Liver (tissue), 9 donors: ENCODE data around the gene IZUMO1. TPM values are rescaled to one million over a fixed set of nuclear protein-coding genes. Genes with fewer than 3 reads are reported as not detected.
"Not testable (repeated sequence)": the region's sequence is repeated elsewhere in the genome, so short reads cannot be mapped to it uniquely, and the experiment has no call there.

Experiments used
- DNase-seq: peaks from one replicate; pipeline ENCODE4 v3.0.0-alpha.2; 2017; ENCODE audit warnings: low spot score
- H3K27ac ChIP-seq, 2 donors: one replicate each; pipeline ENCODE4 v1.7.0; 2013; ENCODE audit warnings: inconsistent platforms in 2 of 2, low read length in 2 of 2, control low read depth in 1 of 2, low read depth in 1 of 2, mild to moderate bottlenecking in 1 of 2
- H3K27me3 ChIP-seq, 4 donors: one replicate each; pipeline versions ENCODE4 v1.6.1 to v1.7.0; 2013; ENCODE audit warnings: low read length in 3 of 4, inconsistent platforms in 1 of 4, mild to moderate bottlenecking in 1 of 4, moderate library complexity in 1 of 4; ENCODE audit not compliant: control insufficient read depth in 4 of 4, insufficient read depth in 4 of 4
- H3K36me3 ChIP-seq, 4 donors: one replicate each; pipeline versions ENCODE4 v1.6.1 to v1.7.0; 2013; ENCODE audit warnings: low read length in 3 of 4, mild to moderate bottlenecking in 3 of 4, low read depth in 1 of 4, moderate library complexity in 1 of 4; ENCODE audit not compliant: control insufficient read depth in 4 of 4, insufficient read depth in 3 of 4
- H3K4me1 ChIP-seq, 4 donors: one replicate each; pipeline versions ENCODE4 v1.6.1 to v1.7.0; 2013; ENCODE audit warnings: low read length in 3 of 4, mild to moderate bottlenecking in 3 of 4, moderate library complexity in 1 of 4; ENCODE audit not compliant: control insufficient read depth in 4 of 4, insufficient read depth in 4 of 4
- H3K4me3 ChIP-seq, 3 donors: one replicate each; pipeline versions ENCODE4 v1.6.1 to v1.7.0; 2013; ENCODE audit warnings: low read length in 3 of 3, control low read depth in 1 of 3, low read depth in 1 of 3, mild to moderate bottlenecking in 1 of 3
- H3K9ac ChIP-seq, 2 donors: one replicate each; pipeline ENCODE4 v1.7.0; 2013; ENCODE audit warnings: low read length in 2 of 2, mild to moderate bottlenecking in 2 of 2, moderate library complexity in 2 of 2, control low read depth in 1 of 2, low read depth in 1 of 2
- H3K9me3 ChIP-seq, 4 donors: one replicate each; pipeline versions ENCODE4 v1.6.1 to v1.7.0; 2013; ENCODE audit warnings: low read length in 3 of 4; ENCODE audit not compliant: control insufficient read depth in 4 of 4
- ATF3 ChIP-seq: IDR thresholded peaks from 2 replicates; pipeline ENCODE4 v1.6.1; 2016; ENCODE audit warnings: antibody characterized with exemption
- CTCF ChIP-seq: fragments of 150-350 bp; IDR thresholded peaks from 2 replicates; pipeline ENCODE4 v1.5.1; 2017; ENCODE audit warnings: improper control_type of control experiment, low read depth, low read length; ENCODE audit not compliant: missing input control
- EGR1 ChIP-seq, 2 donors: IDR thresholded peaks; 2 replicates each; pipeline ENCODE4 v1.6.1; 2016 to 2018; ENCODE audit warnings: antibody characterized with exemption in 2 of 2, low read depth in 2 of 2
- FOXA2 ChIP-seq: IDR thresholded peaks from 2 replicates; pipeline ENCODE4 v1.6.1; 2016; ENCODE audit warnings: antibody characterized with exemption
- GABPA ChIP-seq, 2 donors: IDR thresholded peaks in 1 of 2; conservative IDR thresholded peaks in 1 of 2; 2 replicates each; pipeline ENCODE4 v1.6.1; 2016; ENCODE audit warnings: antibody characterized with exemption in 2 of 2, mild to moderate bottlenecking in 1 of 2, moderate library complexity in 1 of 2
- HNF4A ChIP-seq, 2 donors: conservative IDR thresholded peaks; 2 replicates each; pipeline ENCODE4 v1.6.1; 2016; ENCODE audit warnings: antibody characterized with exemption in 2 of 2, mild to moderate bottlenecking in 2 of 2
- HNF4G ChIP-seq: IDR thresholded peaks from 2 replicates; pipeline ENCODE4 v1.6.1; 2016; ENCODE audit warnings: antibody characterized with exemption
- JUND ChIP-seq, 2 donors: IDR thresholded peaks; 2 replicates each; pipeline ENCODE4 v1.6.1; 2016; ENCODE audit warnings: antibody characterized with exemption in 2 of 2
- NR2F2 ChIP-seq: IDR thresholded peaks from 2 replicates; pipeline ENCODE4 v1.6.1; 2016; ENCODE audit warnings: antibody characterized with exemption
- RAD21 ChIP-seq, 2 donors: IDR thresholded peaks; 2 replicates each; pipeline ENCODE4 v1.6.1; 2016; ENCODE audit warnings: antibody characterized with exemption in 2 of 2, mild to moderate bottlenecking in 2 of 2
- RXRA ChIP-seq, 2 donors: IDR thresholded peaks; 2 replicates each; pipeline ENCODE4 v1.6.1; 2017 to 2018; ENCODE audit warnings: antibody characterized with exemption in 2 of 2, mild to moderate bottlenecking in 1 of 2
- SP1 ChIP-seq: IDR thresholded peaks from 2 replicates; pipeline ENCODE4 v1.6.1; 2018; ENCODE audit warnings: antibody characterized with exemption, mild to moderate bottlenecking
- TAF1 ChIP-seq: conservative IDR thresholded peaks from 2 replicates; pipeline ENCODE4 v1.6.1; 2016; ENCODE audit warnings: antibody characterized with exemption, mild to moderate bottlenecking
- YY1 ChIP-seq: IDR thresholded peaks from 2 replicates; pipeline ENCODE4 v1.6.1; 2016; ENCODE audit warnings: antibody characterized with exemption, mild to moderate bottlenecking
- WGBS: extraction: QIAGEN DNeasy Blood & Tissue Kit; methylation state at CpG from one replicate; pipeline ENCODE4 v1.1.7; 2013; 5-methylcytosine and 5-hydroxymethylcytosine counted together
- polyA plus RNA-seq, 2 donors: library from polyadenylated mRNA; stranded (reverse) in 1 of 2; unstranded in 1 of 2; fragments of 200-250 nt in 1 of 2; fragments of >200 nt in 1 of 2; fragmentation: Nextera tagmentation in 1 of 2; extraction: Ambion mirVana in 1 of 2; gene quantifications; one replicate each; pipeline versions ENCODE4 v1.2.1 to v1.2.3, GENCODE V29; 2013 to 2015
- total RNA-seq, 2 donors: library from RNA; depleted of rRNA; stranded (reverse); fragments of >200 nt; gene quantifications; one replicate each; pipeline ENCODE4 v1.2.3, GENCODE V29; 2014
- TF ChIP-seq, protein P1 (sequence below): IDR thresholded peaks from 2 replicates; pipeline ENCODE4 v1.6.1; 2016; ENCODE audit warnings: antibody characterized with exemption, mild to moderate bottlenecking
- TF ChIP-seq, protein P2 (sequence below): IDR thresholded peaks from 2 replicates; pipeline ENCODE4 v1.6.1; 2016; ENCODE audit warnings: antibody characterized with exemption
- TF ChIP-seq, protein P3 (sequence below): IDR thresholded peaks from 2 replicates; pipeline ENCODE4 v1.6.1; 2016; ENCODE audit warnings: antibody characterized with exemption
- donor health status: healthy.
- donor health status: healthy.
- donor health status: healthy.
- donor health status: healthy.
- donor health status: healthy.

Gene IZUMO1
- total and polyA plus RNA-seq, 4 donors, result 0.33 to 0.47 TPM; not detected in 2

DNA sequence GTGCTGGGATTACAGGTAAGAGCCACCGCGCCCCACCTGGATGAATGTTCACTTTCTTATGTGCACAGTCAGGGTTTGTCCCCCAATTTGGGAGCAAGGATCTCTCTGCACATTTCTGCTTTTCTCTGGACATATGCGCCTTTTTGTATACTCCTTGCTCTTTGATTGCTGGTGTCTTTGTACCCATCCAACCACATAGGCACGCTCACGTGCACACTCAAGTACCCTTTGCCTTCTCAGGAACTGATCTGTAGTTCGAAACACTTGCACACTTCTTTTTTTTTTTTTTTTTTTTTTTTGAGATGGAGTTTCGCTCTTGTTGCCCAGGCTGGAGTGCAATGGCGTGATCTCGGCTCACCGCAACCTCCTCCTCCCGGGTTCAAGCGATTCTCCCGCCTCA, 28.6 kb downstream of the IZUMO1 start:
- WGBS, result 95% methylated on average over 13 of the region's 13 CpGs
- not testable (repeated sequence) for H3K4me3 ChIP-seq, H3K27me3 ChIP-seq, H3K27ac ChIP-seq, H3K36me3 ChIP-seq, DNase-seq, H3K9ac ChIP-seq, H3K9me3 ChIP-seq
- H3K4me1 ChIP-seq, result peaks cover 0 to 27% (median 18%) of the 10 kb centered on the region in 4 donors

DNA sequence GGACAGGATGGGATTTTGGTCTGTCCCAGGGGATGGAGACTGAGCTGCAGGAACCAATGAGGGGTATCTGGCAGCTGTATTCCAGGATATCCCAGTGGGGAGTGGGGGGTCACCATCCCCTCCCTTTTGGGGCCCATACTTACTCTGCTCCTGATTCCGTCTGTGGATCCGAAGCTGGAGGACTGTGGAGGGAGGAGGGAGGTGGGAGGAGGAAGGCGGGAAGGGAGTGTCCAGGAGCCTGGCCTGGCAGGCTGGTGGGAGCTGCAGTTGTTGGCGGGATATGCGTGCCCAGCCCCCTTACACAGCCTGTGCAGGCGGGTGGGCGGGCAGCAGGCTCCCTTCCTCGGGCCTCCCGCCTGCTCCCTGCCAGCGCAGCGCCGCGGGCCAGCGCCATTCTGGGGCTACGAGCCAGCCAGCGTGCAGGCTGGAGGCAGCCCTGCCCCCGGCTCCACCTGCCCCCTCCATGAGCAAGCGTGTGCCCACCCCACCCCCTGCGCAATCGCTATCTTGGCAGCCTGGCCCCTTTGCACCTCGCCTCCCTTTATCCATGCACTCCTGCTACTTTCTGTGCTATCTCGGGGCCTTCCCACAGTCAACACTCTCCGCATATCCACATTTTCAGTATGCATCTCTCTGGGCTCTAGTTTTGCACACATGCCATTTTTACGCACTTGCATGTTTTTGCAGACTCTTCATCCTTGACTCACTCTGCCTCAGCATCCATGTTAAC, 30.0 kb downstream of the IZUMO1 start:
- WGBS, result 41% methylated on average over 24 of the region's 24 CpGs
- Histone ChIP-seq H3K36me3 (no peaks in the 10 kb centered on the region), H3K4me1 (peaks cover 0 to 32% (median 22%) of the 10 kb centered on the region in 4 donors), H3K9ac (no peak overlapping the region), H3K27me3 (no peaks in the 10 kb centered on the region), H3K4me3 (no peak overlapping the region), H3K9me3 (no peaks in the 10 kb centered on the region), H3K27ac (peak overlapping the region; percentile 24 to 35)
- TF ChIP-seq JUND (IDR thresholded peaks at IDR 0.05) (no peak), FOXA2 (no peak), RXRA (IDR thresholded peaks at IDR 0.05) (no peak), ATF3 (no peak), SP1 (no peak), GABPA (IDR thresholded peaks at IDR 0.05 in 1 of 2, conservative IDR thresholded peaks at IDR 0.05 in 1 of 2) (no peak), EGR1 (IDR thresholded peaks at IDR 0.05; ENCODE audit: low read depth in 2 of 2) (no peak), TAF1 (no peak), RAD21 (IDR thresholded peaks at IDR 0.05) (no peak), NR2F2 (no peak), CTCF (no peak), HNF4G (no peak), YY1 (no peak), HNF4A (conservative IDR thresholded peaks at IDR 0.05) (no peak)
- TF ChIP-seq, protein P1, sequence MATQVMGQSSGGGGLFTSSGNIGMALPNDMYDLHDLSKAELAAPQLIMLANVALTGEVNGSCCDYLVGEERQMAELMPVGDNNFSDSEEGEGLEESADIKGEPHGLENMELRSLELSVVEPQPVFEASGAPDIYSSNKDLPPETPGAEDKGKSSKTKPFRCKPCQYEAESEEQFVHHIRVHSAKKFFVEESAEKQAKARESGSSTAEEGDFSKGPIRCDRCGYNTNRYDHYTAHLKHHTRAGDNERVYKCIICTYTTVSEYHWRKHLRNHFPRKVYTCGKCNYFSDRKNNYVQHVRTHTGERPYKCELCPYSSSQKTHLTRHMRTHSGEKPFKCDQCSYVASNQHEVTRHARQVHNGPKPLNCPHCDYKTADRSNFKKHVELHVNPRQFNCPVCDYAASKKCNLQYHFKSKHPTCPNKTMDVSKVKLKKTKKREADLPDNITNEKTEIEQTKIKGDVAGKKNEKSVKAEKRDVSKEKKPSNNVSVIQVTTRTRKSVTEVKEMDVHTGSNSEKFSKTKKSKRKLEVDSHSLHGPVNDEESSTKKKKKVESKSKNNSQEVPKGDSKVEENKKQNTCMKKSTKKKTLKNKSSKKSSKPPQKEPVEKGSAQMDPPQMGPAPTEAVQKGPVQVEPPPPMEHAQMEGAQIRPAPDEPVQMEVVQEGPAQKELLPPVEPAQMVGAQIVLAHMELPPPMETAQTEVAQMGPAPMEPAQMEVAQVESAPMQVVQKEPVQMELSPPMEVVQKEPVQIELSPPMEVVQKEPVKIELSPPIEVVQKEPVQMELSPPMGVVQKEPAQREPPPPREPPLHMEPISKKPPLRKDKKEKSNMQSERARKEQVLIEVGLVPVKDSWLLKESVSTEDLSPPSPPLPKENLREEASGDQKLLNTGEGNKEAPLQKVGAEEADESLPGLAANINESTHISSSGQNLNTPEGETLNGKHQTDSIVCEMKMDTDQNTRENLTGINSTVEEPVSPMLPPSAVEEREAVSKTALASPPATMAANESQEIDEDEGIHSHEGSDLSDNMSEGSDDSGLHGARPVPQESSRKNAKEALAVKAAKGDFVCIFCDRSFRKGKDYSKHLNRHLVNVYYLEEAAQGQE, result no peak
- TF ChIP-seq, protein P2, sequence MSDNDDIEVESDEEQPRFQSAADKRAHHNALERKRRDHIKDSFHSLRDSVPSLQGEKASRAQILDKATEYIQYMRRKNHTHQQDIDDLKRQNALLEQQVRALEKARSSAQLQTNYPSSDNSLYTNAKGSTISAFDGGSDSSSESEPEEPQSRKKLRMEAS, result no peak
- TF ChIP-seq, protein P3, sequence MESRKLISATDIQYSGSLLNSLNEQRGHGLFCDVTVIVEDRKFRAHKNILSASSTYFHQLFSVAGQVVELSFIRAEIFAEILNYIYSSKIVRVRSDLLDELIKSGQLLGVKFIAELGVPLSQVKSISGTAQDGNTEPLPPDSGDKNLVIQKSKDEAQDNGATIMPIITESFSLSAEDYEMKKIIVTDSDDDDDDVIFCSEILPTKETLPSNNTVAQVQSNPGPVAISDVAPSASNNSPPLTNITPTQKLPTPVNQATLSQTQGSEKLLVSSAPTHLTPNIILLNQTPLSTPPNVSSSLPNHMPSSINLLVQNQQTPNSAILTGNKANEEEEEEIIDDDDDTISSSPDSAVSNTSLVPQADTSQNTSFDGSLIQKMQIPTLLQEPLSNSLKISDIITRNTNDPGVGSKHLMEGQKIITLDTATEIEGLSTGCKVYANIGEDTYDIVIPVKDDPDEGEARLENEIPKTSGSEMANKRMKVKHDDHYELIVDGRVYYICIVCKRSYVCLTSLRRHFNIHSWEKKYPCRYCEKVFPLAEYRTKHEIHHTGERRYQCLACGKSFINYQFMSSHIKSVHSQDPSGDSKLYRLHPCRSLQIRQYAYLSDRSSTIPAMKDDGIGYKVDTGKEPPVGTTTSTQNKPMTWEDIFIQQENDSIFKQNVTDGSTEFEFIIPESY, result no peak
- DNase-seq, result peak; percentile 43
